Trophoblast cell (in vitro differentiated cells and primary cell): ENCODE measurements around the gene LYVE1.

Source experiments
- DNase-seq, 2 donors: peaks; one replicate each; pipeline ENCODE4 v3.0.0-alpha.2; 2016
- H2AFZ ChIP-seq: 2 replicates; pipeline ENCODE4 v1.6.1; 2013; ENCODE audit warnings: low read length, moderate library complexity, mild to moderate bottlenecking; ENCODE audit not compliant: insufficient read depth, poor library complexity
- H2AK5ac ChIP-seq: 2 replicates; pipeline ENCODE4 v1.6.1; 2013; ENCODE audit warnings: mild to moderate bottlenecking, low read length
- H2BK120ac ChIP-seq: 2 replicates; pipeline ENCODE4 v1.6.1; 2013; ENCODE audit warnings: low read length, mild to moderate bottlenecking, moderate library complexity; ENCODE audit not compliant: insufficient read depth, poor library complexity
- H2BK12ac ChIP-seq: 2 replicates; pipeline ENCODE4 v1.6.1; 2013; ENCODE audit warnings: mild to moderate bottlenecking, low read length, moderate library complexity
- H2BK5ac ChIP-seq: 2 replicates; pipeline ENCODE4 v1.6.1; 2013; ENCODE audit warnings: low read length, low read depth, moderate library complexity, mild to moderate bottlenecking; ENCODE audit not compliant: poor library complexity
- H3K14ac ChIP-seq: 2 replicates; pipeline ENCODE4 v1.6.1; 2013; ENCODE audit warnings: mild to moderate bottlenecking, low read length
- H3K18ac ChIP-seq: 2 replicates; pipeline ENCODE4 v1.6.1; 2013; ENCODE audit warnings: mild to moderate bottlenecking, low read length
- H3K23ac ChIP-seq: 2 replicates; pipeline ENCODE4 v1.6.1; 2013; ENCODE audit warnings: low read length
- H3K27ac ChIP-seq: 2 replicates; pipeline ENCODE4 v1.5.1; 2013; ENCODE audit warnings: low read depth, mild to moderate bottlenecking, inconsistent platforms, low read length, moderate library complexity
- H3K27me3 ChIP-seq: 2 replicates; pipeline ENCODE4 v1.6.1; 2013; ENCODE audit warnings: inconsistent platforms, mild to moderate bottlenecking, low read length, moderate library complexity; ENCODE audit not compliant: insufficient read depth
- H3K36me3 ChIP-seq, 2 experiments: 1 replicate in 1 of 2; 2 replicates in 1 of 2; pipeline ENCODE4 v1.6.1; 2013; ENCODE audit warnings: low read length in 2 of 2, mild to moderate bottlenecking in 2 of 2, moderate library complexity in 1 of 2; ENCODE audit not compliant: insufficient read depth in 2 of 2, control insufficient read depth in 1 of 2
- H3K4ac ChIP-seq: 2 replicates; pipeline ENCODE4 v1.6.1; 2013; ENCODE audit warnings: low read depth, mild to moderate bottlenecking, low read length, moderate library complexity
- H3K4me1 ChIP-seq, 2 experiments: 1 replicate in 1 of 2; 2 replicates in 1 of 2; pipeline ENCODE4 v1.6.1; 2013; ENCODE audit warnings: low read length in 2 of 2, mild to moderate bottlenecking in 2 of 2, moderate library complexity in 1 of 2; ENCODE audit not compliant: insufficient read depth in 2 of 2, control insufficient read depth in 1 of 2
- H3K4me2 ChIP-seq: 2 replicates; pipeline ENCODE4 v1.6.1; 2013; ENCODE audit warnings: inconsistent platforms, mild to moderate bottlenecking, low read length, moderate library complexity
- H3K4me3 ChIP-seq: 2 replicates; pipeline ENCODE4 v1.5.1; 2013; ENCODE audit warnings: mild to moderate bottlenecking, low read depth, low read length, inconsistent platforms
- H3K79me1 ChIP-seq: one replicate; pipeline ENCODE4 v1.6.1; 2013; ENCODE audit warnings: low read length
- H3K79me2 ChIP-seq: 2 replicates; pipeline ENCODE4 v1.6.1; 2013; ENCODE audit warnings: low read length, mild to moderate bottlenecking; ENCODE audit not compliant: control insufficient read depth, insufficient read depth, poor library complexity
- H3K9ac ChIP-seq: 2 replicates; pipeline ENCODE4 v1.6.1; 2013; ENCODE audit warnings: mild to moderate bottlenecking, low read length
- H3K9me3 ChIP-seq: 2 replicates; pipeline ENCODE4 v1.6.1; 2013; ENCODE audit warnings: low read depth, mild to moderate bottlenecking, control low read depth, inconsistent platforms, low read length; ENCODE audit not compliant: insufficient read depth
- H4K12ac ChIP-seq: 2 replicates; pipeline ENCODE4 v1.6.1; 2013; ENCODE audit warnings: low read depth, mild to moderate bottlenecking, low read length, moderate library complexity
- H4K8ac ChIP-seq: 2 replicates; pipeline ENCODE4 v1.6.1; 2013; ENCODE audit warnings: low read depth, mild to moderate bottlenecking, low read length, moderate library complexity
- H4K91ac ChIP-seq: one replicate; pipeline ENCODE4 v1.6.1; 2013; ENCODE audit warnings: low read depth, mild to moderate bottlenecking, low read length, moderate library complexity
- WGBS: extraction: QIAGEN DNeasy Blood & Tissue Kit; methylation state at CpG from one replicate; pipeline ENCODE4 v1.1.7; 2013; ENCODE audit warnings: missing lambda C conversion rate; ENCODE audit not compliant: insufficient read length, insufficient coverage; ENCODE audit errors: extremely low coverage; 5-methylcytosine and 5-hydroxymethylcytosine counted together

The LYVE1 gene

DNA sequence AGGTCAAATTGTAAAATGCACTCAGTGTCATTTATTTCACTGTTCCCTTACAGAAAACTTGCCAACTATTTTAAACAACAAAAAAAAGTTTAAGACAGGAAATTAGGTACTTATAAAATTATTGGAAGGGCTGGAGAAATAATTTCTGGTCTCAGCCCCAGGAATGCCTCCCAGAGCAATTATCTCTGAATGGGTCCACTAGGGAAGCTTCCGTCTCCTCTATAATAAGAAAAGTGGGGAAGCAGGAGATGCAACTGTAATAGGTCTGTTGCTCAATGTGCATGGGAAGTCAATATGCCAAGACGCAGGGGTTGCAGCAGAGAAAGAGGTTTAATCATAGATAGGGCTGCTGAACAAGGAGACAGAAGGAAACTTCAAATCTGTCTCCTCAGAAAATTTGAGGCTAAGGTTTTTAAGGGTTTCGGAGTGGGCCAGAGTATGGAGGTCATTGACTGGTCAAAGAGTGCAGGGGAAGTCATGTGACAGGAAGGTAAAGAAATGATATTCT, 16.6 kb downstream of the LYVE1 start:
- H3K27me3 ChIP-seq: no peaks in the 10 kb centered on the region
- H2BK120ac ChIP-seq: no peak overlapping the region
- H2AFZ ChIP-seq: no peak overlapping the region
- H3K4ac ChIP-seq: no peak overlapping the region
- no peak for DNase-seq
- H3K18ac ChIP-seq: no peak overlapping the region
- no peak overlapping the region for H2AK5ac ChIP-seq
- H3K27ac ChIP-seq: no peak overlapping the region
- H3K79me1 ChIP-seq: no peaks in the 10 kb centered on the region
- no peak overlapping the region for H2BK12ac ChIP-seq
- no peaks in the 10 kb centered on the region for H3K4me1 ChIP-seq
- H3K9ac ChIP-seq: no peak overlapping the region
- no peak overlapping the region for H3K4me2 ChIP-seq
- no peak overlapping the region for H3K14ac ChIP-seq
- no peaks in the 10 kb centered on the region for H3K9me3 ChIP-seq
- no peaks in the 10 kb centered on the region for H3K79me2 ChIP-seq
- H4K12ac ChIP-seq: no peak overlapping the region
- H3K36me3 ChIP-seq: no peaks in the 10 kb centered on the region
- no peak overlapping the region for H2BK5ac ChIP-seq
- no peak overlapping the region for H4K91ac ChIP-seq
- no peak overlapping the region for H3K4me3 ChIP-seq
- H3K23ac ChIP-seq: no peak overlapping the region
- WGBS: no CpG with 5 or more reads among the region's 3 CpGs
- no peak overlapping the region for H4K8ac ChIP-seq

GRCh38 chr11:10551290-10551592, 17.2 kb downstream of the LYVE1 start:
- no peaks in the 10 kb centered on the region for H3K27me3 ChIP-seq
- H2BK120ac ChIP-seq: no peak overlapping the region
- no peak overlapping the region for H3K4me2 ChIP-seq
- WGBS: no CpG with 5 or more reads among the region's 4 CpGs
- DNase-seq: no peak
- H3K4me1 ChIP-seq: no peaks in the 10 kb centered on the region
- no peak overlapping the region for H3K14ac ChIP-seq
- H3K36me3 ChIP-seq: no peaks in the 10 kb centered on the region
- no peaks in the 10 kb centered on the region for H3K79me1 ChIP-seq
- no peak overlapping the region for H2AFZ ChIP-seq
- H3K23ac ChIP-seq: no peak overlapping the region
- H3K27ac ChIP-seq: no peak overlapping the region
- no peak overlapping the region for H3K9ac ChIP-seq
- H3K18ac ChIP-seq: no peak overlapping the region
- H4K8ac ChIP-seq: no peak overlapping the region
- no peaks in the 10 kb centered on the region for H3K9me3 ChIP-seq
- H3K79me2 ChIP-seq: no peaks in the 10 kb centered on the region
- H2BK5ac ChIP-seq: no peak overlapping the region
- H3K4ac ChIP-seq: no peak overlapping the region
- no peak overlapping the region for H4K12ac ChIP-seq
- no peak overlapping the region for H2BK12ac ChIP-seq
- H3K4me3 ChIP-seq: no peak overlapping the region
- H4K91ac ChIP-seq: no peak overlapping the region
- H2AK5ac ChIP-seq: no peak overlapping the region

DNA sequence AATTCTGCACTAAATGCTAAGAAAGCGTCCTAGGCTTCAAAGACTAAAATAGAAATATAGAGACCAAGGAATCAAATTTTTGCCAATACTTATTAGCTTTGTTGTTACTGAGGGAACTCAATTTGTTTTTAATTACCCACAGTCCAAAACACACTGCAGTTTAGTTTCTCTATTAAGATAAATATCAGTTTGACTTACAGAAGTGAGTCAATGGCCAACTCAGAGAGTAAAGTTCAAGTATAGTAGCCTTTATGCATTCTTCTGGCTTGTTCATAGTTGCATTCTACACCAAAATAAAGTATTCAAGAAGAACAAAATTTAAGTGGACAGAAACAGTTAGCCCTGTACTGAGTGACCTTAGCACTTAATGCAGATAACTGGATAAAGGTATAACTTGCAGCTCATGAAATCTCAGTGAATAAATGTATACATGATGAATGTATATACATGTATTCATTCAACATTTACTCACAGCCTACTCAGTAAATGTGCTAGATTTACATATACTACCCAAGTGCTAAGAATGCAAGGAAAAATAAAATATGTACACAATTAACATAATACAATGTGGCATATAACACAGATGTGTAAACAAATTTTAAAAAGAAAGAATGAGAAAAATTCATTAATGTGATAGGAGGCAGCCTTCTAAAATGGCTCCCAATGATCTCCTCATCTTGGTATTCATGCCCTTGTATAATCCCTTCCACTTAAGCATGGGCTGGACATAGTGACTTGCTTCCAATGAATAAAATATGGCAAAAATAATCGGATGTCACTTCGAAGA, 17.8 kb downstream of the LYVE1 start:
- WGBS: no CpG with 5 or more reads among the region's 3 CpGs
- DNase-seq: peak in 1 of 2 donors; percentile 55
- H3K27me3 ChIP-seq: no peaks in the 10 kb centered on the region
- H4K8ac ChIP-seq: no peak overlapping the region
- no peak overlapping the region for H2AK5ac ChIP-seq
- H3K79me2 ChIP-seq: no peaks in the 10 kb centered on the region
- no peak overlapping the region for H2BK12ac ChIP-seq
- no peak overlapping the region for H3K14ac ChIP-seq
- no peak overlapping the region for H4K91ac ChIP-seq
- H2AFZ ChIP-seq: no peak overlapping the region
- no peak overlapping the region for H4K12ac ChIP-seq
- H3K4me2 ChIP-seq: no peak overlapping the region
- H3K4me3 ChIP-seq: no peak overlapping the region
- no peak overlapping the region for H3K4ac ChIP-seq
- no peak overlapping the region for H3K23ac ChIP-seq
- H2BK5ac ChIP-seq: no peak overlapping the region
- H3K9ac ChIP-seq: no peak overlapping the region
- H3K9me3 ChIP-seq: no peaks in the 10 kb centered on the region
- no peak overlapping the region for H3K27ac ChIP-seq
- no peak overlapping the region for H3K18ac ChIP-seq
- H3K79me1 ChIP-seq: no peaks in the 10 kb centered on the region
- H3K36me3 ChIP-seq: no peaks in the 10 kb centered on the region
- H2BK120ac ChIP-seq: no peak overlapping the region
- no peaks in the 10 kb centered on the region for H3K4me1 ChIP-seq

- Histone ChIP-seq H4K8ac (no peak overlapping the region), H3K4me1 (no peaks in the 10 kb centered on the region), H2BK5ac (no peak overlapping the region), H3K18ac (no peak overlapping the region), H2BK120ac (no peak overlapping the region), H4K91ac (no peak overlapping the region), H2BK12ac (no peak overlapping the region), H3K23ac (no peak overlapping the region), H2AFZ (no peak overlapping the region), H3K4me2 (no peak overlapping the region), H3K9me3 (no peaks in the 10 kb centered on the region), H3K27me3 (no peaks in the 10 kb centered on the region), H3K79me1 (peaks cover 4% of the 10 kb centered on the region), H3K4me3 (no peak overlapping the region), H3K36me3 (no peaks in the 10 kb centered on the region), H3K9ac (no peak overlapping the region), H3K14ac (no peak overlapping the region), H3K4ac (no peak overlapping the region), H2AK5ac (no peak overlapping the region), H4K12ac (no peak overlapping the region), H3K27ac (no peak overlapping the region), H3K79me2 (no peaks in the 10 kb centered on the region)
- WGBS: no CpG with 5 or more reads among the region's 7 CpGs
- DNase-seq: no peak
Measured at GRCh38 chr11:10544491-10545465, 23.7 kb downstream of the LYVE1 start.
